Anterior cingulate cortex (tissue), 58 donors: ENCODE measurements around the gene NLRC5.
A peak's percentile ranks its signal among the peaks of the same experiment; 100 is the strongest.
"Not testable (repeated sequence)": the region's sequence is repeated elsewhere in the genome, so short reads cannot be mapped to it uniquely, and the experiment has no call there.

Source experiments
- DNase-seq, 58 donors: peaks; one replicate each; lab custom pipeline; 2025; lab: John Stamatoyannopoulos, UW

The NLRC5 gene

GRCh38 chr16:57041182-57042156 is 52.1 kb downstream of the NLRC5 start:
- DNase-seq: no peak

DNA sequence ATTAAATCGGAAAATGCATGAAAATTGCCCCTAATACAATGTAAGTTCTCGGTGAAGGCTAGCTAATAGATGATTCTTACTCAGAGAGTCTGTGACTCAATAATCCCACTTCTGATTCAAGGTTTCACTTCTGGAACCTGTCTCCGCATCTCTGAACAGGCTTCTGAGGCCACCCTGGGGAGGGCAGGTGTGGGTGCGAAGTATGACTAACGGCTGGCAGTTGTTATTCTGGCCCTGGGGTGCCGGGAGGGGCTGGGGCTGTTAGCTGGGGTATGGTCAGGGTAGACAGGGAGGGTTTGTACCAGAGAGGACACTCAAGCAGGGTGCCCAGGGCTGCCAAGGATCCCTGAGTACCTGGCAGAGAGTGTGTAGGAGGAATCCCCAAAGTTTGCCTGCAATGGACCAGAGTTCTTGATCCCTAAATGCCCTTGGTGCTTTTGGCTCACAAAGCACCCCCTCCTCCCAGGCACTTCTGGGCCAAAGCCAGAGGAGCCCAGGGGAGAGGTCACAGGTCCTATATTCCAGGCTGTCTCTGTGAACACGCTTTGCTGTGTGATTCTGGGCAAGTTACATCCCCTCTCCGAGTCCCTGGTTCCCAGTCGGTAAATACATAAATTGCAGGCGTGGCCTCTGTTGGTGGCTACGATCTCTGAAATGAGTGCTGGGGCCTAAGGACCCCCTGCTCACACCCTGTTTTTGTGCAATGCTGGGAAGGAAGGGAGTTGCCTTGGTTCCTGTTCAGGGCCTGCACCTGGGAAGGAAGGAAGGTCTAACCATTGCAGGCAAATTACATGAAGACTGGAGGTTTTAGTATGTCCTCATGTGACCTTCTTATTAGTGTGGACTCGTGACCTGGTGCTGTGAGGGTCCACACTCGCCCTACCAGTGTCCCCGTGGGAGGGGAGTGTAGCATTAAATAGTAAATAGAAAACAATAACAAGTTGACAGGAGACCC is 53.1 kb downstream of the NLRC5 start:
- DNase-seq: no peak

GRCh38 chr16:57043248-57043647 is 53.9 kb downstream of the NLRC5 start:
- no peak for DNase-seq

GRCh38 chr16:57044931-57045693 is 55.8 kb downstream of the NLRC5 start:
- DNase-seq: no peak

- peak in 50 of 58 donors; percentile 3 to 74 (median 38) for DNase-seq
These were observed 56.5 kb downstream of the NLRC5 start for GRCh38 chr16:57045694-57046381.

DNA sequence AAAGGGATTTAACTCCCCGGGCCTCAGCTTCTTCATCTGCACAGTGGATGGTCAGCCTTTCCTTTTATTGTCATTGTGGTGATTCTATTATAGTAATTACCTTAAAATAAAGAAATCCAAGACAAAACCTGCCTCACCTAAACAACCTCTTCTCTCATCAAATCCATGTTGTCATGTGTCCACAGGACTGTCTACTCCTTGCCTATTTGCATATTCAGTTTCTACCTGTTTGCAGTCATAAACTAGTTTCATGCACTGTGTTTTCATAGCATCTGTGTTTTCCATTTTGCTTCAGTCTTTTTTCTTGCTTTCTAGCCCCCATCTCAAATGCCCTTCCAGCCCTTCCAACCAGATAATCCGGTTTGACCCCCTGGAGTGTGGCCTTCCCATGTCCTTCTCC is 58.7 kb downstream of the NLRC5 start:
- no peak for DNase-seq

GRCh38 chr16:57049678-57050077 is 60.3 kb downstream of the NLRC5 start:
- DNase-seq: no peak

- no peak for DNase-seq
These were observed 62.4 kb downstream of the NLRC5 start for GRCh38 chr16:57051696-57052228.

- DNase-seq: no peak
These were observed 63.8 kb downstream of the NLRC5 start for GRCh38 chr16:57053206-57053605.

DNA sequence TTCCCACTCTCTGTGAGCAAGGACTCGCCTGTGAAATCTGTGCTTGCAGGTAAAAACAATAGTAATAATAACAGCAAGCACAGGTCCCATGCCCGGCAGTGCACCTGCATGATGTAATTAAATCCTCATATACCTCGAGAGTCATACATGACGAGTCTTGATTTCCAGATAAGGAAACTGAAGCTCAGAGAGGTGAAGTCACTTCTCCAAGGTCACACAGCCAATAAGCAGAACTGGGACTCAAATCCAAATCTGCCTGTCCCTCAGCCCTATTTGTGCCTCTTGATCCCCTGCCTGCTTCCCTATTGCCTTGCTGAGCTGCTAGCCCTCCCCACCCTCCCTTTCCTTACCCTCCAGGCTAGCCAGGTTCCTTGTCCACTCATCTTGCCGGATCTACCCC is 65.0 kb downstream of the NLRC5 start:
- no peak for DNase-seq

GRCh38 chr16:57054771-57055170 is 65.4 kb downstream of the NLRC5 start:
- no peak for DNase-seq

DNA sequence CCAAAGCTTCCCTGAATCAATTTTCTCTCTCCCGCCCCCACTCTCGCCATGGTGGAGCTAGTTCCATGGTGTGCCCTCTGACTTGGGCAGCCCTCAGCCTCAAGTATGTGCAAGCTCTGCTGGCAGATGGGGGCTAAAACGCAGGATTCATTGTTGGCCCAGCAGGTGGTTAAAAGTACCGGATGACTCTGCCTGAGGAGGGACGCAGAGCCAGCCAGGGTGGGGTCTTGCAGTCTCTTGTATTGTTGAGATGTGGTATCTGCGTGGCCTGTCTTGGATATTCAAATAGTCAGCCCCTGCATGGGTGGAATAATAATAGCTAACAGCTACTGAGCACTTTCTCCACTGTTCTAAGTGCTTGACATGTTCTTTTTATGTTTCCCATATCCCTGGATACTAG is 66.3 kb downstream of the NLRC5 start:
- no peak for DNase-seq

GRCh38 chr16:57058291-57058861 is 69.0 kb downstream of the NLRC5 start:
- no peak for DNase-seq

DNA sequence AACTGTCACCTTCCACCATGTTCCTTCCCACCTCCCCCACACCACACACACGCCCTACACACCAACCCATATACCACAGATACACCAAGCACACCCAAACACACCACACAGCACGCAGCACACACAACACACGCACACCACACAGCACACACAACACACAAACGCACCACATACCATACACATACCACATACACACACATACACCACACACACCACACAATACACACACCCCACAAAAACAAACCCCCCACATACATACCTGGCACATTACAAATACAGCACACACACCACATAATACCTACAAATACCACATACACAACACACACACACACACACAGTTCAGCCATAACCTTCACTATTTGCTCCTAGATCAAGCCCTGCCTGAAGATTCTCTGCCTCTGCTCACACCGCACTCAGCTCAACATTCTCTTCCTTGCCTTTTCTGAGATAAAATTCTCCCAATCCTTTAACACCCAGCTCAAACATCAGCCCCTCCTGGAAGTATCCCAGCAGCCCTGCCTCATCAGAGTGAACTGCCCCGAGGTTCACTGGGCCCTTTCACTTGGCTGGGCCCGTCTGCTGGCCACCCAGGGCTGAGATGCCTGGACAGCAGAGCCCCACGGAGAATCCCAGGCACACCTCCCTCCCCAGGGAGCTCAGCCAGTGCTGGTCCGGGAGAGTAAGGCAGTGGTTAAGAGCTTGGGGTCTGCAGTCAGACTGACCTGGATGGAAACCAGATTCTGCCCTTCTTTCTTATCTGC is 71.1 kb downstream of the NLRC5 start:
- DNase-seq: no peak

GRCh38 chr16:57061084-57061905 is 71.9 kb downstream of the NLRC5 start:
- peak in 7 of 58 donors; percentile 3 to 48 (median 11) for DNase-seq

GRCh38 chr16:57062329-57062728 is 73.0 kb downstream of the NLRC5 start:
- no peak for DNase-seq

GRCh38 chr16:57063189-57063588 is 73.8 kb downstream of the NLRC5 start:
- not testable (repeated sequence) for DNase-seq
